Erythroblast (primary cell): ENCODE measurements around the gene TNRC6A.

Experiments
- GATA1 ChIP-seq: IDR thresholded peaks from 2 replicates; pipeline ENCODE4 v1.6.1; 2011; ENCODE audit warnings: low read depth, mild to moderate bottlenecking, control low read depth, low read length, moderate library complexity
- POLR2A ChIP-seq: IDR thresholded peaks from 2 replicates; pipeline ENCODE4 v1.6.1; 2011; ENCODE audit warnings: mild to moderate bottlenecking, low read length

DNA sequence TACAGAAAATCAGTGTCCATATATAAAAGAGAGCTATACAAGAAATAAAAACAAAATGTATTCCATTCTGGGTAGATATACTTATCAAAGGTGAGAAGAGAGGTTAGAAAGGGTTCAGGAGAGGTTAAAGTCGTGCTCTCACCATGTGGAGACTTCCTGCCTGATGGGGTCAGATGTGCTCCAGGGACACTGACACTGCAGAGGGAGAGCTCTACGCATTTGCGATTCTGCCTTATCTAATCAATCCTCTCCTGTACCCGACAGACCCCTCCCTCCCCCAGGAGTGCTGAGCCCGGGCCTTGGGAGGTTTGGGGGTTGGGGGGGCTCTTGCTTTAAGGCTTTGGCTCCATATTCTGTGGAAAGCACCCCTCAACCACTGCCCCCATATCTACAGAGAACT is 99.7 kb downstream of the TNRC6A start:
- TF ChIP-seq POLR2A = no peak
- no peak for TF ChIP-seq GATA1
